Ectodermal cell (in vitro differentiated cells): ENCODE data around the gene ITPK1.

Experiments
- H3K27ac ChIP-seq: 2 replicates; pipeline ENCODE4 v1.7.0; 2013; ENCODE audit warnings: mild to moderate bottlenecking, low read depth, low read length; ENCODE audit not compliant: insufficient read depth, poor library complexity, severe bottlenecking
- H3K27me3 ChIP-seq: 2 replicates; pipeline ENCODE4 v1.7.0; 2013; ENCODE audit warnings: mild to moderate bottlenecking, low read length; ENCODE audit not compliant: insufficient read depth, control insufficient read depth, poor library complexity, severe bottlenecking
- H3K36me3 ChIP-seq: one replicate; pipeline ENCODE4 v1.7.0; 2013; ENCODE audit warnings: low read length; ENCODE audit not compliant: control insufficient read depth, insufficient read depth
- H3K4me1 ChIP-seq: one replicate; pipeline ENCODE4 v1.7.0; 2013; ENCODE audit warnings: low read length; ENCODE audit not compliant: control insufficient read depth, insufficient read depth
- H3K4me3 ChIP-seq: 2 replicates; pipeline ENCODE4 v1.7.0; 2013; ENCODE audit warnings: low read depth, low read length, control low read depth; ENCODE audit not compliant: insufficient read depth
- H3K9me3 ChIP-seq: 2 replicates; pipeline ENCODE4 v1.7.0; 2013; ENCODE audit warnings: mild to moderate bottlenecking, low read length, moderate library complexity; ENCODE audit not compliant: control insufficient read depth
- WGBS, 2 experiments: methylation state at CpG; one replicate each; pipeline ENCODE4 v1.1.7; 2013; ENCODE audit warnings: missing lambda C conversion rate in 2 of 2; 5-methylcytosine and 5-hydroxymethylcytosine counted together

ITPK1 gene

DNA sequence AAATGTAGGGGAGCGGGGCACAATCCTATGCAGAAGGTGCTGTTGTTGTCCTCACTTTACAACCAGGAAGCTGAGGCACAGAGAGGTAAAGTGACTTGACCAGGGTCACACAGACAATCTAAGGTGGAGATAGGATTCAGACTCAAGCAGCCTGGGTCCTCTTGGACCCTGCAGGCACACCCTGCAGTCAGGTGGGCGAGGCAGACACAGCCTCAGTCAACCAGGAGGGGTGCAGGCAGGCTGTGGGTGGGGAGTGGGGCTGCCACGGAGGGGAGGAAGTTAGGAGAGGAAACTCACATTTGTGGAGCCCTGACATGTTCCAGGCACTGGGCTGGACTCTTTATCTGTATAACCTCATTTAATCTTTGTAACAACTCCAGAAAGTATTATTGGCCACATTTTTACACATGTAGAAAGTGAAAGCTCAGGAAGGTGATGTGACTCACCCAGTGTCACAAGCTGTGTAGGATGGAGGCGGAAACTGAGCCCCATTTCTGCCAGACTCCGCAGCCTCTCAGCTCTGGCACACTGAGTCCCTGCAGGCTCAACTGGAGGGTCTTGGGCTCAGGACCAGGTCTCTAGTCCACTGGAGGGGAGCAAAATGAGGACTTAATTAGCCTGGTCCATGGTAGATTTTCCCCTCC lies 217.7 kb downstream of the ITPK1 start:
- 79 to 84% methylated on average over 5 of the region's 5 CpGs for WGBS, 2 experiments
- Histone ChIP-seq H3K4me1 (peaks cover 5% of the 10 kb centered on the region), H3K9me3 (no peaks in the 10 kb centered on the region), H3K27me3 (peaks cover 9% of the 10 kb centered on the region), H3K4me3 (no peak overlapping the region), H3K36me3 (no peaks in the 10 kb centered on the region), H3K27ac (no peak overlapping the region)

DNA sequence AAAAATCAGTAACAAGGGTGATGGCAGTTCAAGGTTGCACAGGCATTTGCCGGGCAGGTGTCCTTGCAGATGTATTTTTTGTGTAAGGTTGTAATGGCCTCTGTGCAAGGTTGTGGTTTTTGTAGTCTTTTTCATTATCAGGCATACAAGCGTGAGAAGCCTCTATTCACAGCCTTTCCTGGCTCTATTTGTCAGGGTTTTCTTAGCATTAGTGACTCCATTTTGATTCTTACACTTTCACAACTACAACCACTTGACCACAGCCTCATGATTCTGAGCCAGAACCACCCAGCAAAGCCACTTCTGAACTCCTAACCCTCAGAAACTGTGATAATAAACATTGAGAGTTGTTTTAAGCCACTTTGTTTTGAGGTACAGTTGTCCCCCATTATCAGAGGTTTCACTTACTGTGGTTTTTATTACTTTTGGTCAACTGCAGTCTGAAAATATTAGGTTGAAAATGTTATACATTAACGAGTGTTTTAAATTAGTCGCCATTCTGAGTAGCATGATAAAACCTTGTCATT lies 220.3 kb downstream of the ITPK1 start:
- H3K27me3 ChIP-seq, result no peaks in the 10 kb centered on the region
- no peak overlapping the region for H3K4me3 ChIP-seq
- H3K4me1 ChIP-seq, result no peaks in the 10 kb centered on the region
- WGBS, 2 experiments, result 93 to 97% methylated on average over 4 of the region's 4 CpGs
- peaks cover 3% of the 10 kb centered on the region for H3K9me3 ChIP-seq
- no peak overlapping the region for H3K27ac ChIP-seq
- no peaks in the 10 kb centered on the region for H3K36me3 ChIP-seq

DNA sequence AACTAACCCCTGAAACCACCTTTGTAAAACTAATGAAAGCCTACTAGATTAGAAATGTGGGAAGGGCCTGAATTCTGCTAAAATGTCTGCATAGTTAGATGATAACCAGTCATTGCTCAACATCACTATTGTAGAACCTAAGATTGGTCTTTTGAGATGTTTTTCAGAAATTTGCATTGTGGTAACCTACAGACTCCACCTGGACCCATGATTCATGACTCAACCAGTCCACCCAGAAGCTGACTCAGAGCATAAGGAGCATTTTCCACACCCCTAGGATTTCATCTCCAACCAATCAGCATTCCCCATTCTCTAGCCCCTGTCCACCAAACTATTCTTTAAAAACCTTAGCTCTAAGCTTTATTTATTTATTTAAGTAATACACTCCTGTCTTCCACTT lies 223.1 kb downstream of the ITPK1 start:
- Histone ChIP-seq H3K9me3 (peaks cover 3% of the 10 kb centered on the region), H3K36me3 (no peaks in the 10 kb centered on the region), H3K27me3 (no peaks in the 10 kb centered on the region), H3K4me3 (no peak overlapping the region), H3K4me1 (no peaks in the 10 kb centered on the region), H3K27ac (no peak overlapping the region)

DNA sequence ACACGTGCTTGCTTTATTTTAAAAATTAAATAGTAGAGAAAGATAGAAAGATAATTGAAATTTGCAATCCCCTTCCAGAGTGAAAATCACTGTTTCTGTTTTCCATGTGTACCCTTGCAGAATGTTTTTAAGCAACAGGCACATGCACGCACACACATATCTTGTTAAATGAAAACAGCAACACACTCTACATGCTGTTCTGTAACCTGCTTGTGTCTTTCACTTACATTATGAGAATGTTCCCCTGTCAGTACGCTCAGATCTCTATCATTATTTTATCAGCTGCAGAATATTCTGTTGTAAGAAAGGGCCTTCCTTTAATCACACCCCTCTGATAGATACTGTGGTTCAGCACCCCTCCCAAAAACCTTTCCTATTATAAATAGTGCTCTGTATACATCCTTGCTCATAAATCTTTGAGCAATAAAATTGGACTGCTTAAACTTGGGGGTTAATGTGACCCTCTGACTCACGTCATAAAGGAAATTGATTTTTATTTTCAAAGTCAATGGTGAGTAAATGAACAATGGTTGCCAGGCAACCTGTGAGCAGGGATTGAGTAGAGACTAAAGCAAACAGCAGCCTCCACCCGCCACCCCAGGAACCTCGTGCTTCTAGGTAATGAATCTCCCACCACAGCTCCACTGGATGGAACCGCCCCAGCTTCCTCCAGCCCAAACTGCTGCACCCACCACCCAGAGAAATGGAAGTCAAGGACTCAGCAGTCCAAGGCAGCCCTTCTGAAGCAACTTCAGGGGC lies 224.7 kb downstream of the ITPK1 start:
- Histone ChIP-seq H3K36me3 (no peaks in the 10 kb centered on the region), H3K4me1 (no peaks in the 10 kb centered on the region), H3K4me3 (no peak overlapping the region), H3K9me3 (peaks cover 3% of the 10 kb centered on the region), H3K27ac (no peak overlapping the region), H3K27me3 (no peaks in the 10 kb centered on the region)
- WGBS, 2 experiments, result 75 to 79% methylated on average over 7 of the region's 7 CpGs

DNA sequence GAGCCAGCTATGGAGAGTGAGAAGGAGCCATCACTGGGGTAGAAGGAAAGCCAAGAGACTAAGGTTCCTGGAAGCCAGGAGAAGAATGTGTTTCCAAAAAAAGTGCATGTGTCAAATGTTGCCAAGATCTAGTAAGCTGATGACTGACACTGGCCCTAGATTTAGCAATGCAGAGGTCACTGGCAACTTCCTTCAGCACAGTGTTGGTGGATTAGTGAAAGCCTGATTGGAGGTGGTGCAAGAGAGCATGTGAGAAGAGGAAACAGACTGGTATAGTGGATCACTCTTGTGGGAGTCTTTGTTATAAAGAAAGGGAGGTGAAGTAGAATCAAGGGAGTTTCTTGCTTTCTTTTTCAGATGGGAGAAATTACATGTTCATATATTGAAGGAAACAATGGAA lies 226.8 kb downstream of the ITPK1 start:
- Histone ChIP-seq H3K4me3 (no peak overlapping the region), H3K4me1 (no peaks in the 10 kb centered on the region), H3K9me3 (peaks cover 3% of the 10 kb centered on the region), H3K27me3 (no peaks in the 10 kb centered on the region), H3K27ac (no peak overlapping the region), H3K36me3 (no peaks in the 10 kb centered on the region)

DNA sequence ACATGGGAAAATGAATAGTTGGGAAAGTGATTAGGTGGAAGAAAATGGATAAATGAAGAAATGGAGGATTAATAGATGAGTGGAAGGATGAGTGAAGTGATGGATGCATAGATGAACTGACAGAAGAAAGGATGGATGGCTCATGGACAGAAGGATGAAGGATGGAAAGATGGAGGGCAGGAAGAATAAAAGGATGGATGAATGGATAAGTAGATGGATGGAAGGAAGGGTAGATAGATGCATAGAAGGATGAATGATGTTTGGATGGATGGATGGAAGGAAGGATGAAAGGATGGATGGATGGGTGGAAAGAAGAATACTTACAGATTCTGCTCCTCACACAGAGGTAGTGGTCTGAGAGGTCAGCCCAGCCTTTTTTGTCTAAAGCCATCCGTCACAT lies 228.6 kb downstream of the ITPK1 start:
- H3K4me3 ChIP-seq, result no peak overlapping the region
- no peaks in the 10 kb centered on the region for H3K4me1 ChIP-seq
- WGBS, 2 experiments, result 90 to 92% methylated on average over 1 of the region's 1 CpG
- no peaks in the 10 kb centered on the region for H3K27me3 ChIP-seq
- no peak overlapping the region for H3K27ac ChIP-seq
- no peaks in the 10 kb centered on the region for H3K9me3 ChIP-seq
- H3K36me3 ChIP-seq, result no peaks in the 10 kb centered on the region
